Measurements from ENCODE around the gene PPP1R7.

GRCh38 chr2:241159116-241159515 is 8.8 kb downstream of the PPP1R7 start:
- TF ChIP-seq ZNF138 (tag by site-specific recombination; IDR thresholded peaks at IDR 0.05; ENCODE audit: borderline replicate concordance) (no peak), ZNF416 (tag by site-specific recombination; IDR thresholded peaks at IDR 0.05) (no peak), CTCF (tag by site-specific recombination; IDR thresholded peaks at IDR 0.05) (no peak), YY1 (tag by site-specific recombination; IDR thresholded peaks at IDR 0.05) (no peak), ZNF140 (tag by site-specific recombination; IDR thresholded peaks at IDR 0.05) (no peak)
